ENCODE measurements around the gene PLP2.

PLP2 gene

DNA sequence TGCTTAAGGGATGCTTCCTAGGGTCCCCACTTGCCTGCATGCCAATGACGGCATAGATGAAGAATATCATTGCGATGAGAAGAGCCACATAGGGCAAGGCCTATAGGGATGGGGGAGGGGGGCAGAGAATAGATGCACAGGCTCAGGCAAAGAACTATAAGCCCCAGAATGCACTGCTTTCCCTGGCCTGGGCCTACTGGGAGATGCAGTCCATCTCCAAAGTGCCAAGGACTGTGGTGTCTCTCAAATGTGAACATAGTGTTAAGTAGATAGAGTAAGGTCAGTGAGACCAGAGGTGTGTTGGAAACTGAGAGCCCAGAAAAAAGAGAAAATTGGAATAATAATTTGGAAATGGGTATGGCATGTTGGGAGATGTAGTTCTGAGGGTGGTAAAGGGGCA is 40.5 kb downstream of the PLP2 start:
- no peak for DNase-seq

DNA sequence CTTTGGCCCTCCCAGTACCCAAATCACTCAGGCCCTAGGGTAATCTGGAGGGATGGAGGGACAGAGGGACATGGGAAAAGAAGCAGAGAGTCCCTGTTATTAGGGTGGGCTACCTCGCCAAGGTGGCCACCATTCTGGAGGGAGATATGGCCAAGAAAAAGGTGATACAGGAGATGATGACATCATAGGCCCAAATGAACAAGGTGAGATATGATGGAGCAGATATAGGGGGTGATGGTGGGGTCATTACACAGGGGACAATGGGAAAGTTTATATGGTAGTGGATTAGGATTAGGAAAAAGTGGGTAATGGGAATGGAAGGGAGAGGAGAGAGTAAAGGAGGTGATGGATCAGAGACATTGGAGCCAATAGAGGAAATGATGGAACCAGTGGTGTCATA is 41.2 kb downstream of the PLP2 start:
- DNase-seq = no peak

DNA sequence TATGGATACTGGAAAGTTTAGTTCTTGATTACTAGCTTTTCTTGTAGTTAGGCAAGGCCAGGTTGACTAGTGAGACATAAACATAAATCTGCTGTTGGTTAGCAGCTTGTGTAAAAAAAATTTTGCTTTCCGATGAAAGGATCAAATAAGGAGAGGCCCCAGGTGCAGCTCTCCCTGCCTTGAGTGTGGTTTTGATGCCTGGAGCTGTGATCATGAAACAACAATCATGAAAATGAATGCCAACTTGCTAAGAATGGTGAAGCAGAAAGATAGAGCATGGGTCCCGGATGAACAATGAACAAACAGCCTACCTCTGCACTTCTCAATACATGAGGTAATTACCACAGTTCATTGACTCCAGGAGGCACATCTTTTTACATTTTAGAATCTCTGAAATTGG is 42.7 kb downstream of the PLP2 start:
- DNase-seq = no peak

DNA sequence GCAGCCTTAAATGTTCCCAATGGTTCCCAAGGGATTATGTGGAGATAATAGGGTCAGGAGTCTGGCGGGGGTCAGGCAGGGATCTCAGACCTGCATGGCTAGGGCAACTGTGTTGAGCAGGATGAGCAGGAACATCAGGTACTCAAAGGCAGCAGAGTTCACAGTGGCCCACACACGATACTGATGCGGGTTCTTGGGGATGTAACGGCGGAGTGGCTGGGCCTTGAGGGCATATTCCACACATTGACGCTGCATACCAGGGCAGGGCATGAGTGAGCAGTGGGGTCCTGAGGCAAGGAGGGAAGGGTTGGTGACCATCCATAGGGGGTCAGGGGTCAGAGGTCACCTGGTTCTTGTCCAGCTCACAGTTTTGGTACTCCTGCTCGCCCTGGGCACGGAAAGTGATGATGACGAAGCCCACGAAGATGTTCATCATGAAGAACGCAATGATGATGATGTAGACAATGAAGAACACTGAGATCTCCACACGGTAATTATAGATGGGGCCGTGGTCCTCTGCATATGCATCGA is 43.4 kb downstream of the PLP2 start:
- DNase-seq = no peak

DNA sequence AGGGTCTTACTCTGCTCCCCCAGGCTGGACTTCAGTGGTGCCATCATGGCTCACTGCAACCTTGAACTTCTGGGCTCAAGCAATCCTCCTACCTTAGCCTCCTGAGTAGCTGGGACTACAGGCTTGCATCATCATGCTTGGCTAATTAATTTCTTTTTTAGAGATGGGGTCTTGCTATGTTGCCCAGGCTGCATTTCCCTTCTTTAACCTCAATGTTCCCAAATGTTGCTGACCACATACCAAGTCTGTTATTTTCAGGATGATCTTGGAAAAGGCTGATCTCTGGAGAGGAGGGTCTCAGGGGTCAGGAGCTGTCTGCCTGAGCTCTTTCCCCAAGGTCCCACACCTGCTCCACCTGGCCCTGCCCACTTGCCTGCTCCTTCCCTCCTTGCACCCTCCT is 48.4 kb downstream of the PLP2 start:
- no peak for DNase-seq

DNA sequence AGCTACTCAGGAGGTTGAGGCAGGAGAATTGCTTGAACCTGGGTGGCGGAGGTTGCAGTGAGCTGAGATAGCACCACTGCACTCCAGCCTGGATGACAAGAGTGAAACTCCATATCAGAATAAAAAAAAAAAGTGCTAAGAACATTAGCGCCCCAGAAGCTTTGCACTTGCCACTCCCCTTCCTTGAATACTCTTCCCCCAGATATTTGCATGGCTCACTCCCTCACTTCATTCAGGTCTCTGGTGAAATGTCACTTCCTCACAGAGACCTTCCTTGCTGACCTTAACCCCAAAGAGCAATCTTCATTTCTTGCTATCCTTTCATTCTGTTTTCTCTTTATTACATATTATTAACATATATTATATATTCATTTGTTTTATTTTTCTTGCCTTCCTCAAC is 50.2 kb downstream of the PLP2 start:
- DNase-seq = no peak
